SK-N-MC (cell line): ENCODE results near the gene POLR1G.

ENCODE experiments used
- DNase-seq: peaks from one replicate; pipeline ENCODE4 v3.0.0-alpha.2; 2011; ENCODE audit warnings: low read depth, low spot score
- H3K27ac ChIP-seq: fragments of 200-600 bp; sonication (generic); 2 replicates; pipeline ENCODE4 v1.5.1; 2016; ENCODE audit warnings: mixed run types
- H3K36me3 ChIP-seq: fragments of 200-600 bp; sonication (generic); 2 replicates; pipeline ENCODE4 v1.6.1; 2017; ENCODE audit warnings: antibody characterized with exemption, low read length, mixed read lengths; ENCODE audit not compliant: insufficient read depth
- H3K4me3 ChIP-seq: fragments of 200-600 bp; sonication (generic); 2 replicates; pipeline ENCODE4 v1.5.1; 2016
- H3K9ac ChIP-seq: fragments of 200-600 bp; sonication (generic); 2 replicates; pipeline ENCODE4 v1.8.0; 2017; ENCODE audit warnings: mixed run types, mixed read lengths; ENCODE audit not compliant: insufficient read length
- H3K9me3 ChIP-seq: fragments of 200-600 bp; sonication (generic); 2 replicates; pipeline ENCODE4 v1.6.1; 2017; ENCODE audit warnings: low read depth, mild to moderate bottlenecking, antibody characterized with exemption, low read length, moderate library complexity, mixed read lengths
- EZH2 ChIP-seq: fragments of 200-600 bp; sonication (generic); IDR thresholded peaks from one replicate; pipeline ENCODE4 v1.6.1; 2017; ENCODE audit warnings: antibody characterized with exemption
- FOXP2 ChIP-seq: optimal IDR thresholded peaks from 2 replicates; pipeline ENCODE3; 2011; ENCODE audit warnings: mild to moderate bottlenecking, moderate library complexity; ENCODE audit not compliant: insufficient read depth; ENCODE audit errors: extremely low read length, control extremely low read depth
- POLR2AphosphoS5 ChIP-seq: IDR thresholded peaks from 2 replicates; pipeline ENCODE4 v1.6.1; 2012; ENCODE audit warnings: mild to moderate bottlenecking, low read depth, low read length, borderline replicate concordance

Gene POLR1G

GRCh38 chr19:45391346-45391745 is 15.1 kb upstream of the POLR1G start:
- H3K27ac ChIP-seq, result no peak overlapping the region
- no peaks in the 10 kb centered on the region for H3K9me3 ChIP-seq
- TF ChIP-seq EZH2, result no peak
- no peak overlapping the region for H3K4me3 ChIP-seq
- H3K9ac ChIP-seq, result no peak overlapping the region
- H3K36me3 ChIP-seq, result no peaks in the 10 kb centered on the region
- DNase-seq, result no peak

- TF ChIP-seq POLR2AphosphoS5 (no peak), FOXP2 (no peak), EZH2 (no peak)
- Histone ChIP-seq H3K9ac (no peak overlapping the region), H3K36me3 (no peaks in the 10 kb centered on the region), H3K4me3 (no peak overlapping the region), H3K27ac (no peak overlapping the region), H3K9me3 (no peaks in the 10 kb centered on the region)
- DNase-seq, result no peak
Observed at GRCh38 chr19:45391871-45392665, 14.4 kb upstream of the POLR1G start.

GRCh38 chr19:45395821-45396617 is 10.4 kb upstream of the POLR1G start:
- H3K9me3 ChIP-seq, result no peaks in the 10 kb centered on the region
- H3K27ac ChIP-seq, result no peak overlapping the region
- H3K9ac ChIP-seq, result no peak overlapping the region
- H3K36me3 ChIP-seq, result no peaks in the 10 kb centered on the region
- H3K4me3 ChIP-seq, result no peak overlapping the region
- no peak for TF ChIP-seq FOXP2
- TF ChIP-seq EZH2, result no peak
- no peak for TF ChIP-seq POLR2AphosphoS5
- DNase-seq, result no peak

GRCh38 chr19:45400192-45400591 is 6.3 kb upstream of the POLR1G start:
- H3K36me3 ChIP-seq, result no peaks in the 10 kb centered on the region
- no peak for DNase-seq
- TF ChIP-seq FOXP2, result no peak
- no peak for TF ChIP-seq EZH2
- TF ChIP-seq POLR2AphosphoS5, result no peak
- no peak overlapping the region for H3K4me3 ChIP-seq
- H3K9me3 ChIP-seq, result no peaks in the 10 kb centered on the region
- H3K9ac ChIP-seq, result no peak overlapping the region
- H3K27ac ChIP-seq, result no peak overlapping the region

GRCh38 chr19:45401815-45402214 is 4.6 kb upstream of the POLR1G start:
- Histone ChIP-seq H3K9ac (no peak overlapping the region), H3K27ac (no peak overlapping the region), H3K9me3 (no peaks in the 10 kb centered on the region), H3K4me3 (no peak overlapping the region), H3K36me3 (no peaks in the 10 kb centered on the region)
- no peak for TF ChIP-seq FOXP2
- TF ChIP-seq POLR2AphosphoS5, result no peak
- TF ChIP-seq EZH2, result no peak
- no peak for DNase-seq

GRCh38 chr19:45402298-45403061 is 4.0 kb upstream of the POLR1G start:
- Histone ChIP-seq H3K9me3 (no peaks in the 10 kb centered on the region), H3K27ac (no peak overlapping the region), H3K4me3 (no peak overlapping the region), H3K36me3 (no peaks in the 10 kb centered on the region), H3K9ac (no peak overlapping the region)
- DNase-seq, result no peak
- TF ChIP-seq FOXP2 (no peak), POLR2AphosphoS5 (no peak), EZH2 (no peak)

- no peak for DNase-seq
- TF ChIP-seq EZH2 (no peak), POLR2AphosphoS5 (no peak), FOXP2 (no peak)
- H3K9ac ChIP-seq, result no peak overlapping the region
- no peaks in the 10 kb centered on the region for H3K9me3 ChIP-seq
- H3K27ac ChIP-seq, result no peak overlapping the region
- no peak overlapping the region for H3K4me3 ChIP-seq
- H3K36me3 ChIP-seq, result no peaks in the 10 kb centered on the region
Observed at GRCh38 chr19:45403272-45403671, 3.2 kb upstream of the POLR1G start.

- H3K4me3 ChIP-seq, result no peak overlapping the region
- DNase-seq, result no peak
- H3K27ac ChIP-seq, result no peak overlapping the region
- TF ChIP-seq FOXP2, result no peak
- TF ChIP-seq POLR2AphosphoS5, result no peak
- TF ChIP-seq EZH2, result no peak
- H3K9me3 ChIP-seq, result no peaks in the 10 kb centered on the region
- H3K9ac ChIP-seq, result no peak overlapping the region
- no peaks in the 10 kb centered on the region for H3K36me3 ChIP-seq
Observed at GRCh38 chr19:45403781-45404556, 2.5 kb upstream of the POLR1G start.
